Heart right ventricle (tissue), 16 donors: ENCODE results near the gene NUP214. TPM values are rescaled to one million over a fixed set of nuclear protein-coding genes. Genes with fewer than 3 reads are reported as not detected.

Experiments
- ATAC-seq, 8 donors: fragments of 200-7000 bp; cut with Tn5 transposase; one replicate each; pipeline ENCODE4 v1.9.1; 2020; ENCODE audit warnings: mild to moderate bottlenecking in 8 of 8, moderate library complexity in 8 of 8, moderate number of reproducible peaks in 1 of 8
- DNase-seq, 2 donors: peaks; one replicate each; pipeline ENCODE4 v3.0.0-alpha.2; 2020
- H3K27ac ChIP-seq, 10 donors: fragments of 200-600 bp; sonication (generic) in 2 of 10; one replicate each; pipeline versions ENCODE4 v1.5.0 to v1.8.0; 2020 to 2022; ENCODE audit warnings: mild to moderate bottlenecking in 3 of 10
- H3K27me3 ChIP-seq, 7 donors: fragments of 200-600 bp; one replicate each; pipeline ENCODE4 v1.8.0; 2021 to 2022; ENCODE audit warnings: mild to moderate bottlenecking in 2 of 7
- H3K36me3 ChIP-seq, 9 donors: fragments of 200-600 bp; sonication (generic) in 1 of 9; one replicate each; pipeline versions ENCODE4 v1.5.0 to v1.8.0; 2020 to 2022; ENCODE audit warnings: mild to moderate bottlenecking in 2 of 9
- H3K4me1 ChIP-seq, 9 donors: fragments of 200-600 bp; sonication (generic) in 1 of 9; one replicate each; pipeline versions ENCODE4 v1.5.0 to v1.8.0; 2020 to 2022; ENCODE audit warnings: mild to moderate bottlenecking in 4 of 9
- H3K4me3 ChIP-seq, 10 donors: fragments of 200-600 bp; sonication (generic) in 2 of 10; one replicate each; pipeline versions ENCODE4 v1.5.0 to v1.8.0; 2020 to 2022; ENCODE audit warnings: mild to moderate bottlenecking in 7 of 10, moderate library complexity in 2 of 10
- H3K9me3 ChIP-seq, 11 donors: fragments of 200-600 bp in 10 of 11; sonication (generic) in 2 of 11; one replicate each; pipeline versions ENCODE4 v1.5.0 to v1.8.0; 2013 to 2022; ENCODE audit warnings: mild to moderate bottlenecking in 2 of 11, control low read depth in 1 of 11, moderate library complexity in 1 of 11
- CTCF ChIP-seq, 9 donors: fragments of 200-600 bp; sonication (generic) in 2 of 9; IDR thresholded peaks; one replicate each; pipeline versions ENCODE4 v1.5.0 to v1.8.0; 2021 to 2022; ENCODE audit warnings: antibody characterized with exemption in 9 of 9, mild to moderate bottlenecking in 5 of 9, moderate library complexity in 1 of 9
- WGBS, 2 donors: extraction: QIAGEN DNeasy Blood & Tissue Kit; methylation state at CpG; one replicate each; pipeline ENCODE4 v1.1.7; 2013; ENCODE audit warnings: inconsistent platforms in 1 of 2; 5-methylcytosine and 5-hydroxymethylcytosine counted together
- intact Hi-C, 10 donors: fragments of 100-400 bp; cut with DNase I; formaldehyde crosslinking; loops; one replicate each; pipeline versions ENCODE4 v1.11.1 to v1.14.2; 2022
- polyA plus RNA-seq, 2 donors: library from polyadenylated mRNA; stranded (reverse); fragments of 200-250 nt; gene quantifications; one replicate each; pipeline ENCODE4 v1.2.3, GENCODE V29; 2013
- total RNA-seq, 10 donors: library from RNA; stranded (reverse); fragmentation: NEBNext Ultra II Directional in 3 of 10; extraction: Animal tissue kit (Norgen Biotek cat#: 25700) in 3 of 10; gene quantifications; one replicate each; pipeline versions ENCODE4 v1.2.1 to v1.2.4, GENCODE V29; 2021 to 2023
- donor health status: Arrhythmogenic right ventricular cardiomyopathy.
- donor health status: ischemic (EF 13 %, LVEDD 7.1; RV severe dilation, severe dysfunction).
- donor health status: healthy with polysubstance abuse.
- donor health status: DM: no; HTN: yes; CAD: no.
- donor health status: DM: no; HTN: no; CAD: no.
- donor health status: ischemic (EF 25% LVEDD 6.9; RV normal size, moderate dysfunction).
- donor health status: ischemic (EF 25% LVEDD 5.7; RV mildly dilated, moderate dysfunction).
- donor health status: healthy.
- donor health status: DM: yes; HTN: yes; CAD: no.
- donor health status: Ischemic cardiomyopathy.
- donor health status: ischemic (EF 35%, LVEDD 5.7; RV mildly dilated, moderate dysfunction).
- donor health status: nonischemic (EF 11% LVEDD 7.7; RV severe dilation, severe dysfunction).
- donor health status: DM: yes; HTN: yes; CAD: no.
- donor health status: PGD.
- donor health status: ischemic (EF 29% LVEDD 5.4; RV normal size, mild dysfunction).
- donor health status: nonischemic (EF 23%, LVEDD 6.1; RV moderate dilation, normal function).

Gene NUP214
- total and polyA plus RNA-seq, 12 donors: 13.8 to 27.1 (median 22.9) TPM

DNA sequence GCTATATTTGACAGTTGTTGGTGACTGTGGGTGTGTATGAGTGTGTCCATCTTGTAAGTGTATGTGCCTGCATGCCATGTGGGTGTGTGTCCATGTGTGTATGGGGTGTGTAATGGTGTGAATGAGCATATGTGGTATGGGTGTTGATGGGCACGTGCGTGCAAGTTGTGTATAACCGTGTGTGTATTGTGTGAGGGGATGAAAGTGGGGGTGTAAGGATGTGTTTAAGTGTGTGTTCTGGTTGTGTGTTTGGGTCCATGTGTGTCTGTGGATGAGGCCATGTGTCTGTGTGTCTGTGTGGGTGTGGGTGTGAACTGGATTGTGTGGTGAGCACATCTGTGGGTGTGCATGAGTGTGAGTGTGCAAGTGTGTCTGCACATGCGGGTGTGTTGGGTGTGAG lies 156.8 kb downstream of the NUP214 start:
- no peak for ATAC-seq
- H3K4me1 ChIP-seq: peaks cover 14 to 40% (median 27%) of the 10 kb centered on the region in 9 donors
- TF ChIP-seq CTCF (IDR thresholded peaks at IDR 0.05): no peak

DNA sequence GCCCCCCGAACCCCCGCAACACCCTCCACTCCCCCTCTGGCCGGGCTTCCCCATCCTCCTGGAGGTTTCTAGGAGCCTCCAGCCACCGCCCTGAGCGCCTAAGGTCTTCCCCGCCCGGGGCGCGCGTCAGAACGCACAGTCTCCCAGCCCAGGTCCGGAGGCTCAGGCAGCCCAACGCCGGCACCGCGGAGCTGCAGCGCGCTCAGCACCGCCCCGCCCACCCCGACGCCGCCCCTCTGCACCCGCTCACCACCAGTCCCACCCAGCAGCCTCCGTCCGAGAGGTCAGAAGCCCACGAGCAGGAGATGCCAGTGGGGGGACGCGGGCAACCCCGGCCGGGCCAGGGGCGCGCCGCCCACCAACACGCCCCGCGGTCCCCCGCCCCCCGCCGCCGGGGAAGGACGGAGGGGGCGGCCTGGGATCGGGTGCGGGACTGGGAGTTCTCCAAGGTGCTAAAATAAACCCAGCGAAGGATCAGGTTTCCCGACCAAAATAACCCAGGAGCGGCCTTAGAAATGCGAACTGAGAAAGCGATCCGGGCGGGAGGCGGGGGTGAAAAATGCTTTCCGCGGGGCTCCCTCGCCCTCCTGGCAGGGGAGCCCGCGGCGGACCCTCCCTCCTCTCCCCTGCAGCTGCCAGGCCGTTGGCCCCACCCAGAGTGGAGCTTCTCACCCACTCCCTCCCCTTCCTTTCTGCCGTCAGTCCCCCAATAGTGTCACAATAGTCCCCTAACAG lies 157.5 kb downstream of the NUP214 start:
- peak; percentile 15 to 55 (median 41) for ATAC-seq
- TF ChIP-seq CTCF (IDR thresholded peaks at IDR 0.05): no peak
- WGBS, 2 donors: 1 to 4% methylated on average over 56 to 61 of the region's 61 CpGs
- peak in 1 of 2 donors; percentile 55 for DNase-seq
- Histone ChIP-seq H3K36me3 (no peaks in the 10 kb centered on the region), H3K27me3 (peaks cover 0 to 35% (median 14%) of the 10 kb centered on the region in 7 donors), H3K27ac (peak overlapping the region; percentile 53 to 84 (median 78)), H3K4me3 (peak overlapping the region in 8 of 10 donors; percentile 9 to 51 (median 42)), H3K4me1 (peaks cover 14 to 46% (median 31%) of the 10 kb centered on the region in 9 donors), H3K9me3 (no peaks in the 10 kb centered on the region)
- intact Hi-C loops: no loop called here

More for the DNA sequence above, 156.8 kb downstream of the NUP214 start:
- peaks cover 0 to 35% (median 14%) of the 10 kb centered on the region in 7 donors for H3K27me3 ChIP-seq
- peak overlapping the region in 3 of 10 donors; percentile 41 to 51 (median 43) for H3K4me3 ChIP-seq
- intact Hi-C loops: no loop called here
- H3K27ac ChIP-seq: peak overlapping the region in 8 of 10 donors; percentile 71 to 84 (median 79)
- 86 to 87% methylated on average over 4 of the region's 4 CpGs for WGBS, 2 donors
- no peaks in the 10 kb centered on the region for H3K36me3 ChIP-seq
- DNase-seq: no peak
- H3K9me3 ChIP-seq: no peaks in the 10 kb centered on the region

Other genes with a start within 250 kb of the NUP214 start
- gene QRFP, start 228.8 kb upstream of the NUP214 start, total RNA-seq: not detected
- under 1 TPM in 1 of 2 donors, not detected in 1; 0.06 TPM for gene QRFP, start 228.8 kb upstream of the NUP214 start, polyA plus RNA-seq
- 1 to 10 TPM in 4 of 10 donors, under 1 TPM in 6; 0.16 to 5.8 (median 0.74) TPM for gene FIBCD1, start 186.3 kb upstream of the NUP214 start, total RNA-seq
- gene FIBCD1, start 186.3 kb upstream of the NUP214 start, polyA plus RNA-seq: 1 to 10 TPM; 2.0 to 3.9 TPM
- 1 to 10 TPM in 2 of 10 donors, under 1 TPM in 7, not detected in 1; 0.11 to 5.4 (median 0.30) TPM for gene LAMC3, start 116.4 kb upstream of the NUP214 start, total RNA-seq
- under 1 TPM; 0.07 to 0.67 TPM for gene LAMC3, start 116.4 kb upstream of the NUP214 start, polyA plus RNA-seq
- gene AIF1L, start 29.1 kb upstream of the NUP214 start, total RNA-seq: 10 to 100 TPM in 8 of 10 donors, 1 to 10 TPM in 2; 9.6 to 93.2 (median 14.8) TPM
- gene AIF1L, start 29.1 kb upstream of the NUP214 start, polyA plus RNA-seq: 10 to 100 TPM; 15.3 to 25.2 TPM
- gene FAM78A, start 150.9 kb downstream of the NUP214 start, total RNA-seq: 10 to 100 TPM; 21.0 to 53.1 (median 32.3) TPM
- gene FAM78A, start 150.9 kb downstream of the NUP214 start, polyA plus RNA-seq: 10 to 100 TPM in 1 of 2 donors, 1 to 10 TPM in 1; 7.0 to 27.3 TPM
- gene PLPP7, start 164.1 kb downstream of the NUP214 start, total RNA-seq: 100 to 1,000 TPM in 5 of 10 donors, 10 to 100 TPM in 5; 76.1 to 140 (median 102) TPM
- 100 to 1,000 TPM in 1 of 2 donors, 10 to 100 TPM in 1; 42.6 to 129 TPM for gene PLPP7, start 164.1 kb downstream of the NUP214 start, polyA plus RNA-seq